GM19397 (cell line): ENCODE measurements around the gene PRPF19.

Source experiments
- ATAC-seq: cut with Tn5 transposase; IDR thresholded peaks from one replicate; pipeline ENCODE4 v1.9.1; 2021; ENCODE audit warnings: mild to moderate bottlenecking, moderate library complexity; ENCODE audit not compliant: unreplicated experiment

The PRPF19 gene

DNA sequence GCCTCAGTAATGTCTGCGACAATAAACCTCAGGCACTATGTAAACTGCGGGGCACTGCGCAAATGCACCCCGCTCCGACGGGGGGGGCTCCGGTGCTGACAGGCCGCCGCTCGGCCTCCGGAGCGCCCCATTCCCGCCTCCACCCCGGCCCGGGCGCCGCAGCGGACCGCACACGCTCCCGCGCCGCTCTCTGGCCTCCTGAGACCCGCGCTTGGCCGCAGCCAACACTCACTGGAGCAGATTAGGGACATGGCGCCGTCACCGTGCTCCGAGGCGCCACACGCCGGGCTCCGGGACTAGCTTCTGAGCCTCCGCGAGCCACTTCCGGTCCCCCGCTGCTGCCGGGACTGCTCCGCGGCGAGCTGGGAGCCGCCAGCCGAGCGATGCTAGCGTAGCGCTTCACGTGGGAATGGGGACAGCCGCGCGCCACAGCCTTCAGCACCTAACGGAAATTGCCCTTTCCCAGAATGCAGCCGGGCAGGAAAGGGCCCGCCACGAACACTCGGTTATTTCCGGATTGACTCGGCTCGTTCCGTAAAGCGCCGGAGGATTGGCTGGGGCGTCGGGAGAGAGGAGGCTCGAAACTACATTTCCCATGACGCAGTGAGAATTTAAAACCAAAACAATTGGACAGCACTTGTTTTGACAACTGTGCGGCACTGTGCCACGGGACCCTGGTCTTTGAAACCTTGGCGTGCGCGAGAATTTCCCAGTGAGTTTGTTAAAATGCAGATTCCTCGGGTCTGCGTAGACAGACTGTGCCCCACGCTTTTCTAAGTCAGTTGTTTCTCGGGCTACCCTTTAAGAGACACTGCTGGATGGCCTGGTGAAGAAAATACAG is at the start of gene PRPF19:
TSS of gene PRPF19 (minus strand) at position 454 of the 841 bp plus-strand sequence. CDS start at position 251, 203 bp downstream.
- peak; percentile 70 for ATAC-seq

DNA sequence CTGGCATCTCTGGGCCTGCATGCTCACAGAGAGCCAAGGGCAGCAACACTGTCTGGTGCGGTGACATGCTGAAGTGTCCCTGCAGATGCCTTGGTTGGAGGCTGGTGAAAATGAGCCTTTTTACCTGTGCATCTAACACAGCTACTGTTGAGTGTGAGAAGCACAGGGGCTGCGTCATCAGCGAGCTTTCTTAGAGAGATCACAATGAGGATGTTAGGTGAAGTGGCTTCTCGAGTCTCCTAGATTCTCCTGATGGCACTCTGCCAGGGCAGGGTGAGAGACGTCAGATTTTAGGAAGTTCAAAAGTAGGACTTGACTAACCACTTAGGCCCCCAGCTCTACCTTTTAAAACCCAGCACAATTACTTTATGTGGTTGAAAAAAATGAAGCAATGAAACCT is 49.2 kb upstream of the PRPF19 start:
- no peak for ATAC-seq

- no peak for ATAC-seq
These were observed 48.0 kb upstream of the PRPF19 start for GRCh38 chr11:60954421-60954820.

DNA sequence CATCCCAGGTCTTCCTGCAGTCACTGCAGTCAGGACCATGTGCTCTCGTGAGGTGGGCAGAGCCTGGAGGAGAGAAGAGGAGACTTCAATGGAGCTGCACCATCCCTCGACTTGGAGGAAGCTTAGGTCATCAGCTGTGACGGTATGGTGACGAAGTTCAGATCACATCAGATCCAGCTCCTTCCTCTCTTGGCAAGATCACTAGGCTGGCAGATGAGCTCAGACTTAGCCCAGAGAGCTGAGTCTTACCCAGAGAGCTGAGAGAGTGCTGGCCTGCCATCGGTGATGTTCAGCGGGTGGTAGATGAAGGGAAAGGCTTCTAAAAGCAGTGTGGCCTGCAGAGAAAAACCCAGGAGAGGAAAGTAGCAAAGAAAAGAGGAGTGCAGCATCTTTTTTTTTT is 47.4 kb upstream of the PRPF19 start:
- ATAC-seq = no peak

- ATAC-seq = peak; percentile 5
These were observed 46.4 kb upstream of the PRPF19 start for GRCh38 chr11:60952742-60953170.

DNA sequence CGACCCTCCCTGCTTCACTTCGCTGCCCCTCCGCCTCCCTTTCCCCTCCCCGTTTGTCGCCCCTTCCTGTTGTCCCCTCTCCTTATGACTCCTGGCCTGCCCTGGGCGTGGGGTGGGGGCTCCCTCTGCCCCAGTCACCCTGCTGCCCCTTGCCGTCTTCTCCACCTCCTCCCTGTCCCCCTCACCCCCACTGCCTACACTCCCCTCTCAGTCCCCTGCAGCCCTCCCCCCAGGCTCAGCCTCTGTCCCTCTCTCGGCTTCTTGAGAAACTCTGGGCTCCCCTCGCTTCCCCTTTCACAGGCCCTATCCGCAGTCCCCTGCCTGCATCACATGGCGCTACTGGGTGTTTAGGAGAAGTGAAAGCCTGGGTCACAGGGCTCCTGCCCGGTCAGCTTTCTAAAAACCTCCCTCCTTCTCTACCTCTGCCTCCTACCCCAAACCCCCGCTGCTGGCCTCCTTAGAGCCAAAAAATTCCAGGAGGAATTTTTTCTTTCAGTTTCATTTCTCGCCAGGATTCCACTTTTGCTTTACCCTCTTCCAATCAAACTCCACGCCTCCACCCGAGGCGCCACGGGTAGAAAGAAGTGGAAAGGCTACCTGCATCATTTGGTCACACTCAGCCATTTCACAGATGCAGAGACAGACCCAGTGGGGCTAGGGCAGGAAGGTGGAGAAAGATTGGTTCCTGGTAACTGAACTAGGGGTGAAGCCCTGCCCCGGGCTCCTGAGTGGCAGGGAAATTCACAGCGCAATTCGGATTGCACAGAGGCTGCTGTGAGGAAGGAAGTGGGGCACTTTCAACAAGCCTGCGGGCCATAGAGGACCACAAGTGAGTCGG is 45.7 kb upstream of the PRPF19 start, which contains the start of gene SLC15A3:
TSS of gene SLC15A3 (minus strand) at position 273 of the 838 bp plus-strand sequence. CDS start 625 bp downstream, outside the sequence.
- ATAC-seq = peak; percentile 73

GRCh38 chr11:60951606-60951903 is 45.2 kb upstream of the PRPF19 start:
- no peak for ATAC-seq

GRCh38 chr11:60950933-60951605 is 44.7 kb upstream of the PRPF19 start:
- no peak for ATAC-seq

GRCh38 chr11:60950024-60950423 is 43.6 kb upstream of the PRPF19 start:
- ATAC-seq = no peak

DNA sequence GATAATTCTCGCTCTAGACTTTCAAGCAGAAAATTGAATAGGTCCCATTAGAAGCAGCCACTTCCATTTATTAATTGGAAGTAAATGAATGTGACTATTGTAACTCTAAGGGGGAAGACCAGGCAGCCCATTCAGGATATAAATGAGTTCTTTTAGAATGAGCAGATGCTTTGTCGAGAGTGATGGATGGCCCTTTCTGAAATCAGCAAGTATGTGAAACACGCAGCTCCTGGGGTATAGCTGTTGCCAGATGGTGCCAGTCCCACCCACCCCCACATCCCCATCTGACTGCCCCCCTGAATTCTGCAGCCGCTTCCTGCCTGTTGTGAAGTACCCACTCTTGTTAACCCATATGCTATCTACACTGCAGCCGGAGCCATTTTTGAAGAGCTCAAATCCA is 41.9 kb upstream of the PRPF19 start:
- ATAC-seq = no peak

DNA sequence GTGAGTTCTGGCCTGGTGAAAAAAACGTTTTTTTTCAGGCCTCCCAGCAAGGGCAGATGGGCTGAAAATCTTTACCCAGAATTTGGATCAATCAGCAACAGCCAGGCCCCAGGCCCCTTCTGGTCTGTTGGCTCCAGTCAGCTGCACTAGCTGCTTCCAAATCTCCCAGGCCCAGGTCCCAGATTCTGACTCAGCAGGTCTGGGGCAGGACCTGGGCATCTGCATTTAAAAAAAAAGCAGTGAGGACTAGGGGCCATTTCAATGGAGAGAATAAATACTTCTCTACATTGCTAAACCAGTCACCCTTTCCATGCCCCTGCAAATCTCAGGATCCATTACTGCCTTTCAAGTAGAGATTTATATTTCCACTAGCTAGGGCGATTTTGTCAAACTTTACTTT is 41.3 kb upstream of the PRPF19 start:
- ATAC-seq = no peak

DNA sequence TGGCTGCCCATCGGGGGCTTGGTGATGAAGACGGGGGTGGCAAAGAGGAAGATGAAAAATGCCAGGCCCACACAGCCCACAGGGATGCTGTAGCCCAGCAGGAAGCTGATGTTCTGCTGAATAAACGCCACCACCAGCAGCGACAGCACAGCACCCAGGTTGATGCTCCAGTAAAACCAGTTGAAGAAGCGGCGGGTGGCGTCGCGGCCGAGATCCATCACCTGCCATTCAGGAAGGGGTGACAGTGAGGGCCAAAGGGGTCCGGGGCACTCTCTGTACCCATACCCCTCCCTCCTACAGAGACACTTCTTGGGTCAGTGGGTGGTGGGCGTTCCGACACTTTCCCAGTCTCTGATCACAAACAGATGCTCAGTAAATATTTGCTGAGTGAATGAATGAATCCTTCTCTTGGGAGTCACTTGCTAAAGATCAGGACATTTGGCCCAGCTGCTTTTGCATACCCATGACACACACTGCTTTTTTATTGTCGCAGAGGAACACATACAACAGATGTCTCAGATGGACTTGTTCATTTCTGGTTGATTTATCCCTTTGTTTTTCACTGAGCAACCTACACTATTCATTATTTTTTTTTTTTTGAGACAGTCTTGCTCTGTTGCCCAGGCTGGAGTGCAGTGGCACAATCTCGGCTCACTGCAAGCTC is 40.3 kb upstream of the PRPF19 start:
- ATAC-seq = no peak

GRCh38 chr11:60945295-60945667 is 38.9 kb upstream of the PRPF19 start:
- no peak for ATAC-seq

DNA sequence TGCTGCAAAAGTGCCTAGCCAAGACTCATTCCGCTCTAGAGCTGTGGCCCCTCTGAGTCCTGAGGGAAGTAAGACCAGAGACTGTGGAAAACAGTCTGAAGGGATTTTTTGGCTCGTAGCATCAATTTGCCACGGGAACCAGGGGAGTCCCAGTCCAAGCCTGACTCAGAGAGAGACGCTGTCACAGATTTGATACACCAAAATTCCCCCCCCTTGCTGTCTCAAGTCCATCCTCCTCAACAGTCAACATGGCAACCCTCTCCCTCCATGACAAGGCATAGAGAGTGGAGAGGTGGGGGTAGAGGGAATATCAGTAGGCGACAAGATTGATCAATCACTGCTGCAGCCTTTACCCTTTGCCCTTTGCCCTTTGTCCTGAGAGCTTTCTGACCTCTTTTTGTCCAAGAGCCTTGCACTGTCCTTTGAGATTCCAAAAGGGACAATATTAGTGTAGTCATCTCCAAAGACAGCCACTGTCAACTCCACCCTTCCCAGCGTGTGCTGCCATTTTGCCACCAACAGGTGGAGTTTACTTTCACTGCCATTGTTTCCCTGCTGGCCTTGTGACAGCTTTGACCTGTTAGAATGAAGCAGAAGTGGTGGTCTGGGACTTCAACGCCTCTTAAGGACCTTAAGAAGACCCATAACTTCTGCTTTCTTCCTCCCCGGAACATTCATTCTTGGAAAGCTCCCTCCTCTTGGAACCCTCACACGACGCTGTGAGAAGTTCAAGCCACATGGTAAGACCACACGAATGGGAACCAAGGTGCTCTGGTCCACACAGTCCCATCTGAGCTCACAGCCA is 38.3 kb upstream of the PRPF19 start:
- no peak for ATAC-seq

DNA sequence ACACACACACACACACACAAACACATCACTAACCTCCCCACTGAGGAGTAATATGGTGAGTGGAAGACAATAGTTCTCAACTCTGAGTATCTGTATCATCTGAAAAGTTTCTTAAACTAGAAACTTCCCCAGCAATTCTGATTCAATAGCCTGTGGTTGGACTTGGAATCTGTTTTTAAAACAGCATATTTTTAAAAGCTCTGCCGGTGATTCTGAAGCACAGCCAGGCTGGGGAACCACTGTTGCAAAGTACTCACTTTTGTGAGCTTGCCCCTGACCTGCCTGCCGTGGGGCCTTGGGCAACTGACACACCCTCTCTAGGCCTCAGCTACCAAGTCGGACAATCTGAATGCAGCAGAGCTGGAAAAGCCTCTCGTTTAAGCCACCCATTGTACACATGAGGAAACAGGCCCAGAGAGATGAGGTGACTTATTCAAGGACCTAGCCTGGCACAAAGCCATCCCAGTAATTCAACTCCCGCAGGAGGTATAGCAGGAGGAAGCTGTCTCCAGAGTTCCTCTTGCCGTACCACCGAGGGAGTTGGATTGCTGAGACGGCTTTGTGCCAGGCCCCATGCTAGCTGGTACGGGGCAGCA is 36.7 kb upstream of the PRPF19 start:
- ATAC-seq = no peak

DNA sequence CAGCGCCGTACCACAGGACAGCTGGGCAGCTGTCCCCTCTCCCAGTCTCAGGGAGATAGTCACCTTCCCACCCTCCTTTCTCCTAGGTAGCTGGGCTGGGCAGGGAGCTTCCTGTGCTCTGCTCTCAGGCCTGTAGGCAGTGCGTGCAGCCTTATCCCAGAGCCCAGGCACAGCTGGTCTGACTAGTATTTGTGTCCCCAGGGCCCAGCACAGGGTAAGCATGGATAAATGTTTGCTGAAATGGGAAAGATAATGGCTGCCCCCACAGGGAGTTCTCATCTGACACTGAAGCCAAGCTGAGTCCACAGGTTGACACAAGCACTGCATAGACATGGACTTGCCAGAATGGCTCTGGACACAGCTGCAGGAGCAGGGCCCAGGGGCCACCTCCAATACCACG is 35.8 kb upstream of the PRPF19 start:
- ATAC-seq = no peak

- no peak for ATAC-seq
These were observed 35.2 kb upstream of the PRPF19 start for GRCh38 chr11:60941371-60942119.

DNA sequence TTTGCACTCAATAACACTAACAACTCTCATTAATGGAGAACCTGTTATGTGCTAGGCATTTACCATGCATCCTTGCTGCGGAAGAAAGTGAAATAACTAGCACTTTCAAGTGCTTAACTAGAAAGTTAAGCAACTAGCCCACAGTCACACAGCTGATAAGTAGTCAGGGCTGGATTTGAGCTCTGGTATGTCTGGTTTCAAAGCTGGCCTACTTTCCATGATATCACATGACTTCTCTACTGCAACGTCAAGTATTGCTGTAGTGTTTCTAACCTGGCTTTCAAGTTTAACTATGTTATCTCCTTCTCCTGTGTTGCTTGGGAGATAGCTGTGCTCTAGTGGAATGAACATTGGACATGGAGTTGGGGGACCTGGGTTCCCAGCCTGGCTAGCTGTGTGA is 33.5 kb upstream of the PRPF19 start:
- ATAC-seq = no peak

- ATAC-seq = no peak
These were observed 32.9 kb upstream of the PRPF19 start for GRCh38 chr11:60939301-60939700.
